ENCODE measurements around the gene CLDN4.
A peak's percentile ranks its signal among the peaks of the same experiment; 100 is the strongest.

Gene CLDN4

GRCh38 chr7:73856941-73857340, 26.1 kb downstream of the CLDN4 start:
- no peak overlapping the region for H3K27ac ChIP-seq
- TF ChIP-seq, protein P1, sequence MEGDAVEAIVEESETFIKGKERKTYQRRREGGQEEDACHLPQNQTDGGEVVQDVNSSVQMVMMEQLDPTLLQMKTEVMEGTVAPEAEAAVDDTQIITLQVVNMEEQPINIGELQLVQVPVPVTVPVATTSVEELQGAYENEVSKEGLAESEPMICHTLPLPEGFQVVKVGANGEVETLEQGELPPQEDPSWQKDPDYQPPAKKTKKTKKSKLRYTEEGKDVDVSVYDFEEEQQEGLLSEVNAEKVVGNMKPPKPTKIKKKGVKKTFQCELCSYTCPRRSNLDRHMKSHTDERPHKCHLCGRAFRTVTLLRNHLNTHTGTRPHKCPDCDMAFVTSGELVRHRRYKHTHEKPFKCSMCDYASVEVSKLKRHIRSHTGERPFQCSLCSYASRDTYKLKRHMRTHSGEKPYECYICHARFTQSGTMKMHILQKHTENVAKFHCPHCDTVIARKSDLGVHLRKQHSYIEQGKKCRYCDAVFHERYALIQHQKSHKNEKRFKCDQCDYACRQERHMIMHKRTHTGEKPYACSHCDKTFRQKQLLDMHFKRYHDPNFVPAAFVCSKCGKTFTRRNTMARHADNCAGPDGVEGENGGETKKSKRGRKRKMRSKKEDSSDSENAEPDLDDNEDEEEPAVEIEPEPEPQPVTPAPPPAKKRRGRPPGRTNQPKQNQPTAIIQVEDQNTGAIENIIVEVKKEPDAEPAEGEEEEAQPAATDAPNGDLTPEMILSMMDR (conservative IDR thresholded peaks at IDR 0.05) = no peak

- no peak overlapping the region for H3K27ac ChIP-seq
- TF ChIP-seq, protein P1 (conservative IDR thresholded peaks at IDR 0.05) = no peak
Measured at GRCh38 chr7:73858807-73859206, 28.0 kb downstream of the CLDN4 start.

DNA sequence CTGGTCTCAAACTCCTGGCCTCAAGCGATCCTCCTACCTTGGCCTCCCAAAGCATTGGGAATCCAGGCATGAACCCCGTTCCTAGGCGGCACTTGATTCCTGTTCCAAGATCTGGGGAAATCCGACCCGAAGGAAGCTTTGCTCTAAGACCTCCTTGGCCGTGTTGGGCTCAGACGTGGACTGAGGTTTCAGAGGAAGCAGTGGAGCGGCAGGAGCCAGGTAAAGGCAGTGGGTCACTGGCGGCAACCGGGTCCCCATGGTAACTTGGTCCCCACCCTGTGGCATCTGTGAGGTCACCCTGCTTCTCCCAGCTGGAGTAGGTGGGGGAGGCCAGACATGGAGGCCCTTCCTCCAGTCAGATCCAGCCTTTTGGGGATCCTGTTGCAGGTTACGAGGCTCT, 30.1 kb downstream of the CLDN4 start, which contains the start of gene TMEM270:
Gene TMEM270, plus strand, starts transcription at position 301 of the 400 bp plus-strand sequence. Its CDS starts 36 bp downstream, at position 337.
- no peak within 1 kb of the TSS for H3K27ac ChIP-seq
- TF ChIP-seq, protein P1 (conservative IDR thresholded peaks at IDR 0.05) = no peak

- TF ChIP-seq, protein P1 (conservative IDR thresholded peaks at IDR 0.05) = no peak
- no peak overlapping the region for H3K27ac ChIP-seq
Measured at GRCh38 chr7:73861305-73861704, 30.5 kb downstream of the CLDN4 start.

GRCh38 chr7:73864981-73865711, 34.4 kb downstream of the CLDN4 start:
- TF ChIP-seq, protein P1 (conservative IDR thresholded peaks at IDR 0.05) = no peak
- H3K27ac ChIP-seq = no peak overlapping the region

- no peak overlapping the region for H3K27ac ChIP-seq
- TF ChIP-seq, protein P1 (conservative IDR thresholded peaks at IDR 0.05) = peak; percentile 69
Measured at GRCh38 chr7:73865738-73866445, 35.1 kb downstream of the CLDN4 start.

- H3K27ac ChIP-seq = no peak overlapping the region
- TF ChIP-seq, protein P1 (conservative IDR thresholded peaks at IDR 0.05) = peak; percentile 22
Measured at GRCh38 chr7:73866446-73866767, 35.6 kb downstream of the CLDN4 start.
